Activated CD4-positive, alpha-beta T cell treated with anti-CD3 and anti-CD28 coated beads, Interleukin-2, Interleukin-4, amounts not matched to agents 100 ng/mL and 50 ng/mL, durations not matched to agents 16 hours and 8 hours (primary cell): ENCODE data around the gene REC8.
A peak's percentile ranks its signal among the peaks of the same experiment; 100 is the strongest.
"Not testable (repeated sequence)": the region's sequence is repeated elsewhere in the genome, so short reads cannot be mapped to it uniquely, and the experiment has no call there.

Source experiments
- DNase-seq: peaks from one replicate; pipeline ENCODE4 v3.0.0-alpha.2; 2020; ENCODE audit warnings: low spot score

REC8 gene

GRCh38 chr14:24183014-24183481 lies 11.2 kb downstream of the REC8 start:
- no peak for DNase-seq

GRCh38 chr14:24184104-24184970 lies 12.5 kb downstream of the REC8 start:
- no peak for DNase-seq

- no peak for DNase-seq
Measured at GRCh38 chr14:24185026-24185425, 13.1 kb downstream of the REC8 start.

GRCh38 chr14:24185741-24186140 lies 13.9 kb downstream of the REC8 start:
- no peak for DNase-seq

- no peak for DNase-seq
Measured at GRCh38 chr14:24186831-24187538, 15.1 kb downstream of the REC8 start.

GRCh38 chr14:24187539-24187915 lies 15.6 kb downstream of the REC8 start:
- no peak for DNase-seq

- DNase-seq = peak; percentile 97
Measured at GRCh38 chr14:24188251-24189058, 16.6 kb downstream of the REC8 start, which contains the start of gene IPO4. IPO4 (minus strand) TSS chr14:24188816; CDS start chr14:24188787, 29 bp downstream.

- DNase-seq = no peak
Measured at GRCh38 chr14:24189059-24189375, 17.1 kb downstream of the REC8 start.

- no peak for DNase-seq
Measured at GRCh38 chr14:24189460-24189859, 17.6 kb downstream of the REC8 start.

GRCh38 chr14:24190416-24190815 lies 18.5 kb downstream of the REC8 start:
- DNase-seq = no peak

GRCh38 chr14:24192933-24193332 lies 21.1 kb downstream of the REC8 start:
- no peak for DNase-seq

- DNase-seq = no peak
Measured at GRCh38 chr14:24194186-24194872, 22.4 kb downstream of the REC8 start.

GRCh38 chr14:24194873-24195185 lies 22.9 kb downstream of the REC8 start:
- no peak for DNase-seq

GRCh38 chr14:24195186-24196070 lies 23.5 kb downstream of the REC8 start, which contains the start of gene TM9SF1:
TM9SF1 (minus strand) TSS chr14:24195441; CDS start chr14:24195019, 422 bp downstream.
- DNase-seq = peak; percentile 87

GRCh38 chr14:24196071-24197055 lies 24.5 kb downstream of the REC8 start:
- no peak for DNase-seq

- no peak for DNase-seq
Measured at GRCh38 chr14:24197056-24197450, 25.2 kb downstream of the REC8 start.

- DNase-seq = no peak
Measured at GRCh38 chr14:24198814-24199524, 27.1 kb downstream of the REC8 start.

GRCh38 chr14:24202538-24202937 lies 30.7 kb downstream of the REC8 start:
- not testable (repeated sequence) for DNase-seq
